Umbilical cord (tissue), 2 donors: ENCODE results near the gene MYOG. TPM values are rescaled to one million over a fixed set of nuclear protein-coding genes. Genes with fewer than 3 reads are reported as not detected.
A peak's percentile ranks its signal among the peaks of the same experiment; 100 is the strongest.

Experiments used
- DNase-seq: peaks from one replicate; pipeline ENCODE4 v3.0.0-alpha.2; 2015; ENCODE audit warnings: low spot score
- total RNA-seq: library from RNA; depleted of rRNA; stranded (reverse); fragments of >200 nt; gene quantifications from one replicate; pipeline ENCODE4 v1.2.3, GENCODE V29; 2014; ENCODE audit warnings: low replicate concordance; ENCODE audit not compliant: insufficient read depth

MYOG gene
- 2.6 TPM for total RNA-seq

GRCh38 chr1:203085528-203086406 lies at the start of gene MYOG:
Gene MYOG, minus strand, starts transcription at chr1:203086012. Its CDS starts 51 bp downstream, at chr1:203085961.
- no peak for DNase-seq

GRCh38 chr1:203133970-203134725 lies 48.3 kb upstream of the MYOG start:
- DNase-seq: peak; percentile 89

- DNase-seq: no peak
These were observed 45.9 kb upstream of the MYOG start for GRCh38 chr1:203131548-203132200.

GRCh38 chr1:203130358-203130985 lies 44.7 kb upstream of the MYOG start:
- no peak for DNase-seq

GRCh38 chr1:203129501-203130231 lies 43.9 kb upstream of the MYOG start:
- DNase-seq: no peak

- no peak for DNase-seq
These were observed 43.1 kb upstream of the MYOG start for GRCh38 chr1:203128716-203129500.

GRCh38 chr1:203128431-203128715 lies 42.6 kb upstream of the MYOG start:
- no peak for DNase-seq

GRCh38 chr1:203127666-203128430 lies 42.0 kb upstream of the MYOG start, which contains the start of gene ADORA1:
Gene ADORA1, plus strand, starts transcription at chr1:203127726. Its CDS starts 1,116 bp downstream, at chr1:203128842.
- DNase-seq: peak; percentile 77

- peak; percentile 59 for DNase-seq
These were observed 41.3 kb upstream of the MYOG start for GRCh38 chr1:203126866-203127665.

- peak; percentile 60 for DNase-seq
These were observed 40.5 kb upstream of the MYOG start for GRCh38 chr1:203126151-203126865.

- DNase-seq: no peak
These were observed 38.9 kb upstream of the MYOG start for GRCh38 chr1:203124546-203125317.

- DNase-seq: no peak
These were observed 38.2 kb upstream of the MYOG start for GRCh38 chr1:203124011-203124410.

- no peak for DNase-seq
These were observed 36.3 kb upstream of the MYOG start for GRCh38 chr1:203122159-203122558.

- no peak for DNase-seq
These were observed 35.6 kb upstream of the MYOG start for GRCh38 chr1:203121186-203122015.

GRCh38 chr1:203120325-203121153 lies 34.7 kb upstream of the MYOG start:
- no peak for DNase-seq
